GM10248 (cell line): ENCODE results near the gene DTX3L.
"Not testable (repeated sequence)": the region's sequence is repeated elsewhere in the genome, so short reads cannot be mapped to it uniquely, and the experiment has no call there.

Source experiments
- CTCF ChIA-PET: fragments of 300-600 bp; sonication (Branson Sonifier 250); formaldehyde crosslinking; extraction: SDS; loops from one replicate; lab custom pipeline; 2021; ENCODE audit warnings: antibody characterized with exemption; lab: Yijun Ruan, JAX
- POLR2A ChIA-PET: fragments of 350-650 bp; sonication (Branson Sonifier 250); formaldehyde crosslinking; extraction: SDS; loops from one replicate; lab custom pipeline; 2020; ENCODE audit warnings: antibody characterized with exemption; lab: Yijun Ruan, JAX
- DNase-seq: peaks from one replicate; pipeline ENCODE4 v3.0.0; 2012; ENCODE audit errors: extremely low spot score
- CTCF ChIP-seq: IDR thresholded peaks from 2 replicates; pipeline ENCODE4 v1.5.1; 2012; ENCODE audit warnings: mild to moderate bottlenecking, low read depth; ENCODE audit errors: extremely low read depth, missing control alignments, control extremely low read depth

The DTX3L gene

DNA sequence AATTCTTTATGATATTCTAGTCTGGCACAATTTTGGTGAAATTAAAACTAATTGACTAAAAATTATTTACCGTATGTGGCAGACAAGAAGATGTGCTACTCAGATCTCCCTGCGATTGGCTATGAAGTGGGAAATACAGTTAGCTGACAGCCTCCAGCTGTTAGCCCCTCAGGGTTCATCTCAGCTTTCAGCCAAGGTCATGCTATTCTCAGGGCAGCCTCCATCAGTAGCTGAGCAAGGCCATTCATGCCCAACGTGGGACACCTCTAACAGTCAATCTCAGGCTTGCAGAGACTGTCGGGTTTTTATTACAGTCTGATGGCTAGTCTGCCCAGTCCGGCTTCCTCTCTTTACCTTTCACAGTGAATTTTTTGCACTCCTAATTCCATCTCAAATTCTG lies 6.8 kb upstream of the DTX3L start:
- CTCF ChIA-PET: interaction anchor here (1.0 to 10.1 kb wide), 6 partner anchors 8 to 173 kb away, joined by 3 to 146 read pairs (median 4); partner anchors contain the start of genes FAM162A and PARP14
- no peak for DNase-seq
- POLR2A ChIA-PET: no interaction called here
- no peak for TF ChIP-seq CTCF

DNA sequence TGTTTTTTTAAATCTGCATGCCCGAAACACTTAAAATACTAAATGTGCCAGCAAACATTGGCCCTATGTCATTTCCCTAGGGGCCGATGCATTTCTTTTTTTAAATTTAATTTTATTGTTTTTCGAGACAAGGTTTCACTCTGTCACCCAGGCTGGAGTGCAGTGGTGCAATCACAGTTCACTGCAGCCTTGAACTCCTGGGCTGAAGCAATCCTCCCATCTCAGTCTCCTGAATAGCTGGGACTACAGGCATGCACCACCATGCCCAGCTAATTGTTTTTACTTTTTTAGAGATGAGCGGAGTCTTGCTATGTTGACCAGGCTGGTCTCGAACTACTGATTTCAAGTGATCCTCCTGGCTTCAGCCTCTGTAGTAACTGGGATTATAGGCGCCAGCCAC lies 5.5 kb upstream of the DTX3L start:
- POLR2A ChIA-PET: interaction anchor here (0.7 kb wide), 1 partner anchor 120 kb away, joined by 4 read pairs; no protein-coding TSS in a partner anchor
- no peak for TF ChIP-seq CTCF
- no peak for DNase-seq
- CTCF ChIA-PET: interaction anchor here (0.7 to 10.1 kb wide), 13 partner anchors 12 to 175 kb away, joined by 3 to 146 read pairs (median 3); partner anchors contain the start of genes FAM162A and PARP14

GRCh38 chr3:122559906-122560305 lies 4.2 kb upstream of the DTX3L start:
- CTCF ChIA-PET: interaction anchor here (0.6 to 10.1 kb wide), 15 partner anchors 11 to 214 kb away, joined by 3 to 146 read pairs (median 3); partner anchors contain the start of genes FAM162A and PARP14
- POLR2A ChIA-PET: no interaction called here
- DNase-seq: no peak
- no peak for TF ChIP-seq CTCF

DNA sequence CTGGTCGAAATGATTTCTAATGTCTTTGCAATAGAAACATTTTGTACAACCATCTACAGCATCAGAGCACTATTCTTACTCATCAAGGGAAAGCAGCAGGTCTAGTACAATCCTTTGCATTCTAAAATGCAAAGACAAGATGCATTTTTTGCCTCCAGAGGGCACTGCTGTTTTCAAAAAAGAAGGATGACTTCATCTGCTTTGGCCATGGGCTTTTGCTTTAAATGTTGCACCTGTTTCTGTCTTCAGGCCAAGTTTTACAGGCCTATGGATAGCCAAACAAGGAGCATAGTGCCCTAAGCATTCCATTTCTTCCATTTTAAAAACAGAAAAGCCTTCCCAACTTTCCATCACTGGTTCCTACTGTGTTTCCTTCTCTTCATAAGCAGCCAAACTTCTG lies 3.5 kb upstream of the DTX3L start:
- ChIA-PET POLR2A (no interaction called here), CTCF (interaction anchor here (0.7 to 10.1 kb wide), 8 partner anchors 12 to 194 kb away, joined by 3 to 146 read pairs (median 4); partner anchors contain the start of genes PARP14 and PARP15)
- peak; percentile 69 for TF ChIP-seq CTCF
- DNase-seq: peak; percentile 77

DNA sequence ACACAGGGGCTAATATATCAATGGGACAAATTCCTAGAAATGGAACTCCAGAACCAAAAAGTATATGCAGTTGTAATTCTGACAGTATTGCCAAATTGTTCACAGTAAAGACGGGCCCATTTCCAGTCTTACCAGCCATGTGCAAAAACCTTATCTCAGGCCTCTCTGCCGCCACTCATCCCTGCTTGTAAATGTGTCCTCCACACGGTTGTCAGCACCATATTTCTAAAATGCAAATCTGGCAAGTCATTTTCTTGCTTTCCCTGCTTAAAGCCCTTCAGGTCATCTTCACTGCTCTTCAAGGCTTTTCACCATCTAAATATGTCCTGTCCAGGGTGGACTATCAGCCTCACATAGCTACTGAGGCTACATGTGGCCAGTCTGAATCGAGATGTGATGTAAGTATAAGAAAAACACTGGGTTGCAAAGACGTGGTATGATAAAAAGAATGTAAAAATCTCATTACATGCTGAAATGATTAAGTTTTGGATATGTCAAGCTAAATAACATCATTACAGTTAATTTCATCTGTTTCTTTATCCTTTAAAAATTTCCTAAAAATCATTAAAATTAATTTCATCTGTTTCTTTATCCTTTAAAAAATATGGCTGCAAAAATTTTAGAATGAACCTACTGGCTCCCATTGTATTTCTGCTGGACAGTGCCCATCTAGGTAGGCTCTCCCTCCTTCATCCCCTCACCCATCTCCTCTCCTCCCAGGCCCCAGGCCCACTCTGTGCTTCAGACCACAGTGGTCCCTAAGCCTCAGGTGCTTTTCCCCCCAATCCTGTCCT lies 1.0 kb upstream of the DTX3L start:
- CTCF ChIA-PET: interaction anchor here (0.8 to 10.1 kb wide), 3 partner anchors 24 to 461 kb away, joined by 3 to 146 read pairs (median 4); partner anchors contain the start of gene PARP14
- no peak for DNase-seq
- TF ChIP-seq CTCF: no peak
- POLR2A ChIA-PET: interaction anchor here (1.3 kb wide), 1 partner anchor 16 kb away, joined by 3 read pairs; no protein-coding TSS in a partner anchor

DNA sequence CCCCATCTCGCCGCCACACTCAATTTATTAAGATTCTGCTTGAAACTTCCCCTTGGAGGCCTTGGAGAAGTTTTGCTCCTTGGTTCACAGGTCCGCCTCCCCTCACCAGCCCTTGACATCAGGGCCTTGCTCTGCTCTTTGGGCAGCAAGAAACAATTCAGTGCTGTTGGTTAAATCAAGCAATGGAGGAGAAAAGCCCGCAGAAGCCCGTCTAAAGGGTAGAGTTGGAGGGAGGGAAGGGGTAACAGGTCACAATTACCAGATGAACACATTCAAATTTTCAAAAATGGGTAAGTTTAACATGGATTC lies 467 bp upstream of the DTX3L start:
- no peak for TF ChIP-seq CTCF
- ChIA-PET POLR2A (interaction anchor here (1.3 kb wide), 1 partner anchor 15 kb away, joined by 3 read pairs; no protein-coding TSS in a partner anchor), CTCF (interaction anchor here (4.5 to 10.1 kb wide), 2 partner anchors 114 to 115 kb away, joined by 28 to 146 read pairs; partner anchors contain the start of gene PARP14)
- DNase-seq: peak; percentile 28

DNA sequence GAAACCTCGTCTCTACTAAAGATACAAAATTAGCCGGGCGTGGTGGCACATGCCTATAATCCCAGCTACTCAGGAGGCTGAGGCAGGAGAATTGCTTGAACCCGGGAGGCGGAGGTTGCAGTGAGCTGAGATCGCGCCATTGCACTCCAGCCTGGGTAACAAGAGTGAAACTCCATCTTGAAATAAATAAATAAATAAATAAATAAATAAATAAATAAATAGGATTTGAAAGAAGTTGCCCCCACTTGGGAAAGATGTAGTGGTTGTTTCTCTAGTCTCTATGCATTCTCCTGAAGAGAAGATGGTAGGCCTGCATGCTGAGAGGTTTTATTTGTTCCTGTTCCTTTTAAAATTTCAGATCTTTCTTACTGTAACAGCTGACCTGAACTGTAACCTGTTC lies 4.0 kb downstream of the DTX3L start:
- DNase-seq, POLR2A ChIA-PET: not testable (repeated sequence)
- CTCF ChIA-PET: interaction anchor here (1.0 to 4.5 kb wide), 4 partner anchors 12 to 111 kb away, joined by 3 to 28 read pairs (median 4); no protein-coding TSS in a partner anchor
